Measurements from ENCODE around the gene ENTPD3. TPM values are rescaled to one million over a fixed set of nuclear protein-coding genes. Genes with fewer than 3 reads are reported as not detected.

Gene ENTPD3
- total and polyA plus RNA-seq, 2 of the 13 experiments (the other 11 are each of a cell fraction or from before 2014, with no cell fraction given): 0.07 TPM; not detected in 1

- TF ChIP-seq ATF3 (CRISPR knock-in tag; IDR thresholded peaks at IDR 0.05) (peak; percentile 83), ZBTB39 (CRISPR knock-in tag; IDR thresholded peaks at IDR 0.05) (no peak), THAP8 (CRISPR knock-in tag; IDR thresholded peaks at IDR 0.05; ENCODE audit: borderline replicate concordance) (no peak; the same call in 1 of the 2 replicates), ZNF747 (CRISPR knock-in tag; IDR thresholded peaks at IDR 0.05; ENCODE audit: borderline replicate concordance) (no peak), ZNF326 (CRISPR knock-in tag; IDR thresholded peaks at IDR 0.05; ENCODE audit: borderline replicate concordance) (no peak), ZNF407 (CRISPR knock-in tag; IDR thresholded peaks at IDR 0.05; ENCODE audit: not compliant biosample characterization) (no peak), HES4 (CRISPR knock-in tag; IDR thresholded peaks at IDR 0.05; ENCODE audit: borderline replicate concordance) (no peak), CBX1 (IDR thresholded peaks at IDR 0.05; ENCODE audit: low read depth) (no peak), ZNF782 (CRISPR knock-in tag; IDR thresholded peaks at IDR 0.05; ENCODE audit: borderline replicate concordance) (no peak), IKZF1 (IDR thresholded peaks at IDR 0.05) (no peak), ZNF83 (CRISPR knock-in tag; IDR thresholded peaks at IDR 0.05; ENCODE audit: borderline replicate concordance) (0 out of 2 replicates have a peak, but pooled peaks have one; percentile 72), NFKB2 (CRISPR knock-in tag; IDR thresholded peaks at IDR 0.05; ENCODE audit: borderline replicate concordance) (peak; percentile 55; the same call in 1 of the 2 replicates), ELF3 (CRISPR knock-in tag; IDR thresholded peaks at IDR 0.05) (peak; percentile 35), IRF9 (CRISPR knock-in tag; IDR thresholded peaks at IDR 0.05; ENCODE audit: borderline replicate concordance) (peak; percentile 76; the same call in 1 of the 2 replicates), THYN1 (CRISPR knock-in tag; IDR thresholded peaks at IDR 0.05; ENCODE audit: borderline replicate concordance, low read depth) (no peak), ZNF652 (CRISPR knock-in tag; IDR thresholded peaks at IDR 0.05; ENCODE audit: borderline replicate concordance, low read depth) (no peak)
Measured at GRCh38 chr3:40452876-40453730, 66.1 kb downstream of the ENTPD3 start (continued).
